IMR-90 (cell line): ENCODE measurements around the gene HACL1. TPM values are rescaled to one million over a fixed set of nuclear protein-coding genes. Genes with fewer than 3 reads are reported as not detected.

ENCODE experiments used
- ATAC-seq: fragments of 200-7000 bp; cut with Tn5 transposase; 2 replicates; pipeline ENCODE4 v1.9.1; 2020; ENCODE audit warnings: low read depth, mild to moderate bottlenecking, moderate library complexity
- BruUV-seq: library from RNA; stranded (reverse); fragments of 400-500 nt; replicated peaks from 2 replicates; lab custom pipeline; 2021; lab: Mats Ljungman, UMichigan
- CTCF ChIA-PET: fragments of 300-600 bp; formaldehyde crosslinking; extraction: SDS; loops from one replicate; lab custom pipeline; 2021; ENCODE audit warnings: antibody characterized with exemption; lab: Yijun Ruan, JAX
- POLR2A ChIA-PET: fragments of 300-600 bp; sonication (Branson Sonifier 250); formaldehyde crosslinking; loops from one replicate; lab custom pipeline; 2022; ENCODE audit warnings: antibody characterized with exemption; ENCODE audit not compliant: unreplicated experiment; lab: Charles Lee
- DNase-seq: peaks from one replicate; pipeline ENCODE4 v3.0.0; 2013
- H2AFZ ChIP-seq: replicated peaks from 2 replicates; pipeline ENCODE3; 2013; ENCODE audit warnings: low read length, mild to moderate bottlenecking; ENCODE audit not compliant: poor library complexity
- H2AK5ac ChIP-seq: 2 replicates; pipeline ENCODE4 v1.6.1; 2013; ENCODE audit warnings: low read depth, low read length, inconsistent platforms
- H2AK9ac ChIP-seq: replicated peaks from 2 replicates; pipeline ENCODE3; 2013; ENCODE audit warnings: mild to moderate bottlenecking, low read depth, low read length, moderate library complexity; ENCODE audit not compliant: poor library complexity
- H2BK120ac ChIP-seq: 2 replicates; pipeline ENCODE4 v1.6.1; 2013; ENCODE audit warnings: low read depth, low read length, inconsistent platforms
- H2BK15ac ChIP-seq: 3 replicates; pipeline ENCODE4 v1.6.1; 2013; ENCODE audit warnings: low read depth, low read length, inconsistent platforms
- H2BK20ac ChIP-seq: 2 replicates; pipeline ENCODE4 v1.6.1; 2013; ENCODE audit warnings: low read depth, mild to moderate bottlenecking, inconsistent platforms, low read length, moderate library complexity
- H2BK5ac ChIP-seq: 2 replicates; pipeline ENCODE4 v1.6.1; 2013; ENCODE audit warnings: mild to moderate bottlenecking, low read depth, low read length, inconsistent platforms; ENCODE audit not compliant: poor library complexity, severe bottlenecking
- H3K14ac ChIP-seq: replicated peaks from 2 replicates; pipeline ENCODE4 v1.6.1; 2013; ENCODE audit warnings: low read depth, low read length, inconsistent platforms
- H3K18ac ChIP-seq: 2 replicates; pipeline ENCODE4 v1.6.1; 2013; ENCODE audit warnings: low read depth, low read length, control low read depth
- H3K23ac ChIP-seq: 2 replicates; pipeline ENCODE4 v1.6.1; 2013; ENCODE audit warnings: low read depth, low read length, inconsistent platforms
- H3K27ac ChIP-seq: 2 replicates; pipeline ENCODE4 v1.5.1; 2013; ENCODE audit warnings: mild to moderate bottlenecking, control low read depth, low read length; ENCODE audit not compliant: insufficient read depth
- H3K27me3 ChIP-seq: 2 replicates; pipeline ENCODE4 v1.6.1; 2013; ENCODE audit warnings: low read length; ENCODE audit not compliant: control insufficient read depth, insufficient read depth
- H3K36me3 ChIP-seq: 2 replicates; pipeline ENCODE4 v1.6.1; 2013; ENCODE audit warnings: low read length, mixed read lengths; ENCODE audit not compliant: control insufficient read depth, insufficient read depth
- H3K4ac ChIP-seq: 2 replicates; pipeline ENCODE4 v1.6.1; 2013; ENCODE audit warnings: low read depth, low read length, inconsistent platforms
- H3K4me1 ChIP-seq: 2 replicates; pipeline ENCODE4 v1.6.1; 2013; ENCODE audit warnings: low read length, mixed read lengths; ENCODE audit not compliant: control insufficient read depth, insufficient read depth
- H3K4me2 ChIP-seq: 2 replicates; pipeline ENCODE4 v1.6.1; 2013; ENCODE audit warnings: low read depth, mild to moderate bottlenecking, control low read depth, low read length, moderate library complexity
- H3K4me3 ChIP-seq: 2 replicates; pipeline ENCODE4 v1.5.1; 2013; ENCODE audit warnings: low read depth, mild to moderate bottlenecking, control low read depth, low read length, moderate library complexity; ENCODE audit not compliant: insufficient read depth
- H3K56ac ChIP-seq: 2 replicates; pipeline ENCODE4 v1.6.1; 2013; ENCODE audit warnings: low read length, inconsistent platforms; ENCODE audit not compliant: insufficient read depth; ENCODE audit errors: extremely low read depth
- H3K79me1 ChIP-seq, 2 experiments: 2 replicates each; pipeline ENCODE4 v1.6.1; 2013; ENCODE audit warnings: low read length in 2 of 2, inconsistent platforms in 1 of 2, low read depth in 1 of 2
- H3K9ac ChIP-seq: 2 replicates; pipeline ENCODE4 v1.6.1; 2013; ENCODE audit warnings: low read depth, low read length, control low read depth
- H3K9me1 ChIP-seq: 2 replicates; pipeline ENCODE4 v1.6.1; 2013; ENCODE audit warnings: low read length, inconsistent platforms; ENCODE audit not compliant: insufficient read depth
- H3K9me3 ChIP-seq: 2 replicates; pipeline ENCODE4 v1.6.1; 2013; ENCODE audit warnings: low read length; ENCODE audit not compliant: control insufficient read depth, insufficient read depth
- H4K20me1 ChIP-seq: 2 replicates; pipeline ENCODE4 v1.6.1; 2013; ENCODE audit warnings: low read length, inconsistent platforms; ENCODE audit not compliant: insufficient read depth
- H4K5ac ChIP-seq: 2 replicates; pipeline ENCODE4 v1.6.1; 2013; ENCODE audit warnings: mild to moderate bottlenecking, low read depth, low read length, control low read depth
- H4K8ac ChIP-seq, 2 experiments: 2 replicates each; pipeline ENCODE4 v1.6.1; 2013; ENCODE audit warnings: low read depth in 2 of 2, low read length in 2 of 2, control low read depth in 1 of 2, inconsistent platforms in 1 of 2
- H4K91ac ChIP-seq: 2 replicates; pipeline ENCODE4 v1.6.1; 2013; ENCODE audit warnings: low read depth, low read length, inconsistent platforms; ENCODE audit not compliant: insufficient read depth
- CEBPB ChIP-seq: IDR thresholded peaks from 2 replicates; pipeline ENCODE4 v1.6.1; 2012; ENCODE audit warnings: low read depth, low read length, improper control_type of control experiment
- CHD1 ChIP-seq: IDR thresholded peaks from 2 replicates; pipeline ENCODE4 v1.6.1; 2012; ENCODE audit warnings: low read depth, low read length, improper control_type of control experiment
- ELK1 ChIP-seq: fragments of 150-350 bp; IDR thresholded peaks from 2 replicates; pipeline ENCODE4 v1.6.1; 2016; ENCODE audit warnings: low read depth, mild to moderate bottlenecking, low read length, moderate library complexity, borderline replicate concordance
- FOS ChIP-seq: fragments of 150-350 bp; IDR thresholded peaks from 2 replicates; pipeline ENCODE4 v1.6.1; 2016; ENCODE audit warnings: low read depth, low read length
- MAFK ChIP-seq: IDR thresholded peaks from 2 replicates; pipeline ENCODE4 v1.6.1; 2012; ENCODE audit warnings: low read depth, low read length, improper control_type of control experiment
- MAZ ChIP-seq: IDR thresholded peaks from 2 replicates; pipeline ENCODE4 v1.6.1; 2012; ENCODE audit warnings: low read depth, mild to moderate bottlenecking, low read length, improper control_type of control experiment, moderate library complexity, borderline replicate concordance
- MXI1 ChIP-seq: IDR thresholded peaks from 2 replicates; pipeline ENCODE4 v1.6.1; 2012; ENCODE audit warnings: low read depth, mild to moderate bottlenecking, low read length, moderate library complexity, borderline replicate concordance
- NFE2L2 ChIP-seq: fragments of 150-350 bp; IDR thresholded peaks from 2 replicates; pipeline ENCODE4 v1.6.1; 2016; ENCODE audit warnings: low read depth, mild to moderate bottlenecking, low read length
- RAD21 ChIP-seq: IDR thresholded peaks from 2 replicates; pipeline ENCODE4 v1.6.1; 2012; ENCODE audit warnings: low read length, improper control_type of control experiment
- SMC3 ChIP-seq: fragments of 150-350 bp; IDR thresholded peaks from 2 replicates; pipeline ENCODE4 v1.6.1; 2016; ENCODE audit warnings: low read depth, mild to moderate bottlenecking, antibody characterized with exemption, low read length, moderate library complexity
- USF2 ChIP-seq: fragments of 150-350 bp; IDR thresholded peaks from 2 replicates; pipeline ENCODE4 v1.6.1; 2017; ENCODE audit warnings: mild to moderate bottlenecking, antibody characterized with exemption, low read length, low read depth
- WGBS, 2 experiments: methylation state at CpG; one replicate each; pipeline versions ENCODE4 v1.1.5 to v1.1.7; 2013; ENCODE audit warnings: missing lambda C conversion rate in 2 of 2; ENCODE audit not compliant: insufficient read length in 1 of 2; ENCODE audit errors: extremely low coverage in 2 of 2; 5-methylcytosine and 5-hydroxymethylcytosine counted together
- dilution Hi-C: fragments of 300-500 bp; cut with HindIII; formaldehyde crosslinking; loops from one replicate; pipeline ENCODE4 v1.14.3; 2018; ENCODE audit warnings: low sequenced_read_pairs; ENCODE audit not compliant: unreplicated experiment
- in situ Hi-C: fragments of 300-500 bp; cut with MboI; formaldehyde crosslinking; loops from 3 replicates; pipeline ENCODE4 v1.14.3; 2019; ENCODE audit warnings: low sequenced_read_pairs, inconsistent platforms, mixed read lengths
- intact Hi-C: fragments of 100-400 bp; cut with micrococcal nuclease; formaldehyde crosslinking; loops from 2 replicates; pipeline ENCODE4 v1.10.0; 2022
- polyA plus RNA-seq, 3 experiments: library from polyadenylated mRNA; depleted of rRNA; stranded (reverse); fragments of >200 nt; gene quantifications; 2 replicates each; pipeline ENCODE4 v1.2.3, GENCODE V29; 2012; ENCODE audit warnings: low replicate concordance in 1 of 3
- total RNA-seq: library from RNA; depleted of rRNA; stranded (reverse); fragments of >200 nt; gene quantifications from 2 replicates; pipeline ENCODE4 v1.2.3, GENCODE V29; 2012
- TF ChIP-seq, protein P1 (sequence below): conservative IDR thresholded peaks from 2 replicates; pipeline ENCODE4 v1.5.1; 2012; ENCODE audit warnings: mild to moderate bottlenecking, low read depth, low read length, improper control_type of control experiment

Gene HACL1
- total and polyA plus RNA-seq, 2 of the 4 experiments (the other 2 are of a cell fraction) = 9.9 to 28.1 TPM

DNA sequence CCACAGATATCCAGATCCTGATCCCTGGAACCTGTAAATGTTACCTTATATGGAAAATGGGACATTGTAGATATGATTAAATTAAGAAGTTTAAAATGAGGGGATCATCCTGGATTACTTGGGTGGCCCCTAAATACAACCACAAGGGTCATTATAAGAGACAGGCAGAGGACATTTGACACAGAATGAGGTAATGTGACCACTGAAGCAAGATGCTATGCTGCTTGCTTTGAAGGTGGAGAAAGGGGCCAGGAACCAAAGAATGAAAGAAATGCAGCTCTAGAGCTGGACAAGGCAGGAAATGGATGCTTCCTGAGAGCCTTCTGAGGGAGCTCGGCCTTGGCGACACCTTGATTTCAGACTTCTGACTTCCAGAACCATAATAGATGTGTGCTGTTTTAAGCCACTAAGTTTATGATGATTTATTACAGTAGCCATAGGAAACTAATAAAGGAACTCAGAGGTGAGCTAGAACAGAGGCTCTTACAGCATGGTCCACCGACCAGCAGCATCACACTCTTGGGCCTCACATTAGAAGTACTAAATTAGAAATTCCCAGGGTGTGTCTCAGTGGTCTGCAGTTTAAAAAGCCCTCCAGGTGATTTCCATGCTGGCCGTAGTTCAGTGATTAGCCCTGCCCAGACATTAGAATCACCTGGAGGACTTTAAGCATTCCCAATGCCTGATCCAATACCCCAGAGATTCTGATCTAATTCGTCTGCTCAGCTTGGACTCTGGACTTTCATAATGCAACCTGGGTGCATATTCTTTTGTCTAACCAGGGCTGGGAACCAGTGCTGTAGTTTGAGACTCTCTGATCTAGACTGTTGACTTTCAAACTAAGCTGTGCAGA, 87.3 kb downstream of the HACL1 start (continued):
- TF ChIP-seq FOS = no peak

DNA sequence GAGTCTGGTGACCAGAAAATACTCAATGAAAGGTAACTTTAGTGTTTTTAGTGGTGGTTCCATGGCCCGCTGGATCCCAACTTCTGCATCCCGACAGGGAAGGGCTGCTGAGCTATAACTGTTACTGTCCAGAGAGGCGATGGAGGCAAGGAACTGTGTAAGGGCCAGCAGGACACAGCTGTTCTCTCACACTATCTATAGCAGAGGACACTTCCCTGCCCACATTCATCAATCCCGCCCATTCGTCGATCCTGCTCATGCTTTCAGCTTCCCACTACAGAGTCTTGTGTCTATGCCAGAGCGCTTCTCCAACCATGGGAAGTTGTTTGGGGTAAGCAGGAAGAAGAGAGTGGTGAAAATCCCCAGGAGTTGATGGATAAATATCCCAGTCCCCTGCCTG, 88.3 kb downstream of the HACL1 start:
- intact Hi-C loops = no loop called here
- H3K4me3 ChIP-seq = no peak overlapping the region
- H2AK9ac ChIP-seq = no peak overlapping the region
- no peak overlapping the region for H2BK15ac ChIP-seq
- H3K4ac ChIP-seq = no peak overlapping the region
- no peak overlapping the region for H4K8ac ChIP-seq
- H2AFZ ChIP-seq = no peak overlapping the region
- H3K4me1 ChIP-seq = no peaks in the 10 kb centered on the region
- H3K23ac ChIP-seq = no peak overlapping the region
- no peak overlapping the region for H2BK20ac ChIP-seq
- H3K27me3 ChIP-seq = peaks cover 2% of the 10 kb centered on the region
- no peak overlapping the region for H3K9ac ChIP-seq
- H4K5ac ChIP-seq = no peak overlapping the region
- H3K79me1 ChIP-seq = no peaks in the 10 kb centered on the region
- no peak overlapping the region for H3K56ac ChIP-seq
- no peak overlapping the region for H2BK5ac ChIP-seq
- no peak overlapping the region for H2AK5ac ChIP-seq
- in situ Hi-C loops = no loop called here
- ChIA-PET POLR2A (no interaction called here), CTCF (no interaction called here)
- DNase-seq (no peak), ATAC-seq (no peak)
- dilution Hi-C loops = no loop called here
- no peaks in the 10 kb centered on the region for H3K9me3 ChIP-seq
- no CpG with 5 or more reads among the region's 7 CpGs for WGBS, 2 experiments
- no peaks in the 10 kb centered on the region for H4K20me1 ChIP-seq
- H3K18ac ChIP-seq = no peak overlapping the region
- H2BK120ac ChIP-seq = no peak overlapping the region
- H3K14ac ChIP-seq = no peak overlapping the region
- BruUV-seq = no TSS peak
- H3K9me1 ChIP-seq = 0 out of 2 replicates have a peak, but pooled peaks cover 3% of the 10 kb centered on the region
- no peak overlapping the region for H3K4me2 ChIP-seq
- no peak overlapping the region for H3K27ac ChIP-seq
- no peak overlapping the region for H4K91ac ChIP-seq
- H3K36me3 ChIP-seq = no peaks in the 10 kb centered on the region
- no peak for TF ChIP-seq CEBPB
- TF ChIP-seq ELK1 = no peak
- no peak for TF ChIP-seq USF2
- TF ChIP-seq MAZ = no peak
- TF ChIP-seq RAD21 = no peak
- no peak for TF ChIP-seq NFE2L2
- no peak for TF ChIP-seq SMC3
- TF ChIP-seq FOS = no peak
- TF ChIP-seq, protein P1, sequence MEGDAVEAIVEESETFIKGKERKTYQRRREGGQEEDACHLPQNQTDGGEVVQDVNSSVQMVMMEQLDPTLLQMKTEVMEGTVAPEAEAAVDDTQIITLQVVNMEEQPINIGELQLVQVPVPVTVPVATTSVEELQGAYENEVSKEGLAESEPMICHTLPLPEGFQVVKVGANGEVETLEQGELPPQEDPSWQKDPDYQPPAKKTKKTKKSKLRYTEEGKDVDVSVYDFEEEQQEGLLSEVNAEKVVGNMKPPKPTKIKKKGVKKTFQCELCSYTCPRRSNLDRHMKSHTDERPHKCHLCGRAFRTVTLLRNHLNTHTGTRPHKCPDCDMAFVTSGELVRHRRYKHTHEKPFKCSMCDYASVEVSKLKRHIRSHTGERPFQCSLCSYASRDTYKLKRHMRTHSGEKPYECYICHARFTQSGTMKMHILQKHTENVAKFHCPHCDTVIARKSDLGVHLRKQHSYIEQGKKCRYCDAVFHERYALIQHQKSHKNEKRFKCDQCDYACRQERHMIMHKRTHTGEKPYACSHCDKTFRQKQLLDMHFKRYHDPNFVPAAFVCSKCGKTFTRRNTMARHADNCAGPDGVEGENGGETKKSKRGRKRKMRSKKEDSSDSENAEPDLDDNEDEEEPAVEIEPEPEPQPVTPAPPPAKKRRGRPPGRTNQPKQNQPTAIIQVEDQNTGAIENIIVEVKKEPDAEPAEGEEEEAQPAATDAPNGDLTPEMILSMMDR = no peak
- TF ChIP-seq CHD1 = no peak
- no peak for TF ChIP-seq MXI1
- TF ChIP-seq MAFK = no peak
